Left renal cortex interstitium (tissue), 4 donors: ENCODE results near the gene PRKCI. TPM values are rescaled to one million over a fixed set of nuclear protein-coding genes. Genes with fewer than 3 reads are reported as not detected.
"Not testable (repeated sequence)": the region's sequence is repeated elsewhere in the genome, so short reads cannot be mapped to it uniquely, and the experiment has no call there.

Experiments
- DNase-seq, 4 donors: peaks; one replicate each; pipeline ENCODE4 v3.0.0-alpha.2; 2013; ENCODE audit warnings: low read depth in 4 of 4, low spot score in 2 of 4, missing footprints in 1 of 4
- polyA plus RNA-seq, 4 donors: library from polyadenylated mRNA; unstranded; fragments of 120-200 nt; gene quantifications; one replicate each; pipeline ENCODE4 v1.2.1, GENCODE V29; 2013; ENCODE audit not compliant: insufficient read length in 4 of 4

The PRKCI gene
- 100 to 1,000 TPM in 1 of 4 donors, 10 to 100 TPM in 3; 58.4 to 101 (median 65.0) TPM for polyA plus RNA-seq

DNA sequence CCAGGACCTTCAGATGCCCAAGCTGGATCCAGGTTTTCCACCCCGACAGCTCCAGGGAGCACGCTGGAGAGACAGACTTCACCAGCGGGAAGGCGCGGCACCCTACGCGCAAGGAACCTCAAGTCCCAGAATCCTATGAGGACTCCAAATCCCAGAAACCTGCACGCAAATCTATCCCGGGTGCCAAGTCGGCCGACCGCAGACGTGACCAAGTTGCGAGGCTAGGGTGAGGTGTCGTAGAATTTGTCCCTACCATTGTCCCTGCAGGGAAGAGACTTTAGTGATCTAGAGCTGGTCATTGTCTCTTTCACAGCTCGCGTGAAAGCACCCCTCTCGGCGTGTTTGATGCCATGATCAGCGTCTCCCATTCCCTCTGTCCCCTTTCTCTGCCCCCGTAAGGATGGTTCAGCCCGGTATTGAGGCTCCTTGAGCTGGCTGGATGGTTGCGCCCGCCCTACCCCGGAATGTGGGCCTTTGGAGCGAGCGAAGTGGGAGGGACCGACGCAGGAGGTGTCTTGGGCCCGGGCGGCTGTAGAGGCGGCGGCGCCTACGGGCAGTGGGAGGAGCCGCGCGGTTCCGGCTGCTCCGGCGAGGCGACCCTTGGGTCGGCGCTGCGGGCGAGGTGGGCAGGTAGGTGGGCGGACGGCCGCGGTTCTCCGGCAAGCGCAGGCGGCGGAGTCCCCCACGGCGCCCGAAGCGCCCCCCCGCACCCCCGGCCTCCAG is at the start of gene PRKCI:
Gene PRKCI (plus strand): TSS at position 501 of the 723 bp plus-strand sequence. CDS start 246 bp downstream, outside the sequence.
- DNase-seq = peak; percentile 93 to 99 (median 97)

DNA sequence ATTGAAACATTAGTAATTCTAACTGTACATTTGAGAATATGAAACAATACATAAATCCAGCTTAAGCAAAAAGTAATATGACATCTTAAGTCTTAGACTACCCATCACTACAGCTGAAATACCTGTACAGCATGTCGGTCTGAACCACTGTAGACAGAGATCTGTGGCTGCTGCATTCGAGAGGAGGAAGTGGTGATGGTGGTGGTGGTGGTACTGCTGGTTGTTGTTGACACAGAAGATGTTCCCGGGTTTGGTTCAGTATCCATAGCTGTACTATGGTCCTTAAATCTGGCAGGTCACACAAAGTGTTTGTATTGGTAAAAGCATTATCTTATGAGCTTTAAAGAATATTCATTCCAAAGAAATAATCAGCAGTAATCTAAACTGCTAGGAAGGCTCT is 43.6 kb upstream of the PRKCI start:
- DNase-seq = no peak

DNA sequence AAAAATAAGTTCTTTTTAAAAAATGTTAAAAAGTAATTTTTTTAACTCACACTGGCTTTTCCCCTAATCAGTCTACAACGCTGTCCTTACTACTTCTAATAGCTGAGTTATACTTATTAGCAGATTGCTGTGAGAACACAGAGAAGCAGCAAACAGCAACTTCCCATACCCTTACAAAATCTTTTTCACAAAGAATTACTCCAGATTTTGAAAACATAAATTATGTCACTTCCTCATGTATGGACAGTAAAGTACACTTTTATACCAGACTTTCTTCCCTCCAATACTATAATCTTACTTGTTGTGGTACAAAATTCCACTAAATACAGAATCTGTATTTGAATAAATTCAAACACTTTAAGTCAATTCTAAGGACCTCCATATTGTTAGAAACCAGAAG is 42.8 kb upstream of the PRKCI start:
- DNase-seq = no peak

DNA sequence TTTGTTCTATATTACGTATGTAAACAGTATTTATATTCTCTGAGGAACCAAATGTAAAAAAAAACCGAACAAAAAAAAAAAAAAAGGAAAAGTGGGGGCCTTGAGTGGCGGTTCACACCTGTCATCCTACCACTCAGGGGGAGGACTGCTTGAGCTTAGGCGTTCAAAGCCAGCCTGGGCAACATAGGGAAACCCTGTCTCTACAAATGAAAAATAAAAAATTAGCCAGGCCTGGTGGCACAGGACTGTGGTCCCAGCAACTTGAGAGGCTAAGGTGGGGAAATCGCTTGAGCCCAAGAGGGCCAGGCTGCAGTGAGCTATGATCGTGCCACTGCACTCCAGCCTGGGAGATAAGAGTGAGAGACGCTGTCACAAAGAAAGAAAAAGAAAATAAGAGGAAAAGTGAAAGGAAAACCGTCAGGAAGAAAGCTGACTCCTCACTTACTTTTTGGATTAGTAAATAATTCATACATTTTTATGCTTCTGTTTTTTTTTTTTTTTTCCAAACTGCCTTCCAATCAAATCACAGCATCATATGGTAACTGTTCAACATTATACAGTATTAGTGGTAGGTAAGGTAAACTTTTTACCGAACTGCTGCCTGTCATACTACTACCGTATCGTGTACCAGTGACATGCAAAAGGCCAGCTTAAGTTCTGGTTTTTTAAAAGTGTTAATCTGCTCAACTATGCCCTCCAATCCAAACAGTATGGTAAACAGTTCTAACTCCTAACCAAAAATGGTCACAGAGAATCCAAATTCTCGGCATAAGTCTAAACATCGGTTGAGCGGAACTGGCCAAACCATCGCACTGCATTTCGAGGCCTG is 41.9 kb upstream of the PRKCI start:
- DNase-seq = peak in 2 of 4 donors; percentile 34 to 75

DNA sequence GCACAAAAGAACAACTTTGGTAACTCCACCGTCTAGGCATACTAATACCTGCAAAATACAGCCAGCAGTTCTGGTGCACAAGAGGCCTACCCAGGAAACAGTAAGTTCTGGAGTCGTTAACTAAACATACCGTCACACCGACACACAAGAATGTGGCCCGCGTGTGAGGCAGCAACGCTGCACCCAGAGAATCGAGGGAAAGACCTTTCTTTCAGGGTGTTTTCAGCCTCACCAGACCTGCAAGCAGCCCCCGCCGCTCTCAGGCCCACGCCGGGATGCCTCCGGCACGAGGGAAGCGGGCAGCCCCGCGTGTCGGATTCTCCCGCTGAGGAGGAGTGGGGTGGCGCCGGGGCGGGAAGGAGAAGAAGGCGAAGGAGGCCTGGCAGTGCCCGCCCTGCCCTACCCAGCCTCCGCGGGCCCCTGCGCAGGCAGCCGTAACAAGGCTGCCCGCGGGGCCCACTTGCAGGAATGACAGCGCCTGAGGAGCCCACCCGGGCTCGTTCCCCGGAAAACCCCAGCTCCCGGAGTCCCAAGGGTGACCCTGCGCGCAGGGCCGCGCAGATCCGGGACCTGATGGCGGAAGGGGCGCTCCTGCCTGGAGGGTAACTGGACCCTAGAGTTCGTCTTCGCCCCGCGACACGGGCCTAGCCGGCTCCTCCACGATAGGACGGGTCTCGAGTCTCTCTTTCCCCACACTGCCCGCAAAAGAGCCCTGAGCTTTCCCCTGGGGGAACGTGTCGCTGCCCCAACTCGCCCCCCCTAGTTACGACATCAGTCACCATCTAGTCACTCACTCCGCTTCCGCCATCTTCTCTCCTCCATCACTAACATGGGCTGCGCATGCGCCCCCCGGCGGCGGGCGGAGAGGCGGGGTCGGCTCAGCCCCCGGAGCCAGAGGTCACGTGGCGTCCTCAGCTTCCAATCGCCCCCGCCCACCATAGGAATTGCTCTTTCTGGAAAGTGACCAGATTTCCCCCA is 41.0 kb upstream of the PRKCI start, which contains the start of gene PHC3:
Gene PHC3 (minus strand): TSS at position 826 of the 978 bp plus-strand sequence. CDS start 18 bp downstream, at position 808.
- peak; percentile 77 to 87 (median 85) for DNase-seq

DNA sequence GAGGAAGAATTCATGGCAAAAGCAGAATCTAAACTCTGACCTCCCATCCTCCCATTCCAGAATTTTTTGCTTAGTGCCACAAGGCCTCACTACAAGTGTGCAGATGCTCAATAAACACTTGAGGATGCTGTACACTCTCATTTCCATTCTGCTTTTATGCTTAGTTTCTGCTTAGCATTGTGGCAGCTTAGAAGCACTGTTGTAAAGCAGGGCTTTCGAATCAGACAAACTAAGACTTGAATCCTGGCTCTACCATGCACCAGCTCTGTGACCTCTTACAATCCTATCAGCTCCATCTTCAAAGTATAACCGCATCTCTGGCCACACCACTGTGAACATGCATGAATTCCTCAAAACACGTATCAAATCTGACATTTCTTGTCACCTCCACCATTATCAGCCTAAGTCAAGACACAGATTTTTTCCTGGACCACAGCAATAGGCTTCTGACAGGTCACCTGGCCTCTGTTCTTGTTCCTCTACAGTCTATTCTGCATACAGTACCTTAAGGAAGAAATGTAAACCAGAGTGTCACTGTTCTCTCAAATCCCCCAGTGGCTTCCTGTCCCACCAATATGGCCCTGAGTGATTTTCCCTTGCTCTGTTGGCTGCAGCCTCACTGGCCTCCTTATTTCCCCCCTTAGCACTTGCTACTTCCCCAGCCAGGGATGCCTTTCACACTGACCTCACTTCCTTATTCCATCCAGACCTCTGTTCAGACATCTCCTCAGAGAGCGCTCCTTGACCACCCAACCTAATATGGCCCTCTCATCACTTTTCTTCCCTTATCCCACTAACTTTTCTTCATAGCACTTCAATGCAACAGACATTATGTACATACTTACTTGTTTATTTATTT is 32.6 kb upstream of the PRKCI start:
- no peak for DNase-seq

DNA sequence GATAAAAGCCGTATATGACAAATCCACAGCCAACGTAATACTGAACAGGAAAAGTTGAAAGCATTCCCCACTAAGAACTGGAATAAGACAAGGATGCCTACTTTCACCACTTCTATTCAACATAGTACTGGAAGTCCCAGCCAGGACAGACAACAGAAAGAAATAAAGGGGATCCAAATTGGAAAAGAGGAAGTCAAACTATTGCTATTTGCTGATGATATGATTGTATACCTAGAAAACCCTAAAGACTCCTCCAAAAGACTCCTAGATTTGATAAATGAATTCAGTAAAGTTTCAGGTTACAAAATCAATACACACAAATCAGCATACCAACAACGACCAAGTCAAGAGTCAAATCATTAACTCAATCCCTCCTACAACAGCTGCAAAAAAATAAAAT is 26.5 kb upstream of the PRKCI start:
- DNase-seq = not testable (repeated sequence)

DNA sequence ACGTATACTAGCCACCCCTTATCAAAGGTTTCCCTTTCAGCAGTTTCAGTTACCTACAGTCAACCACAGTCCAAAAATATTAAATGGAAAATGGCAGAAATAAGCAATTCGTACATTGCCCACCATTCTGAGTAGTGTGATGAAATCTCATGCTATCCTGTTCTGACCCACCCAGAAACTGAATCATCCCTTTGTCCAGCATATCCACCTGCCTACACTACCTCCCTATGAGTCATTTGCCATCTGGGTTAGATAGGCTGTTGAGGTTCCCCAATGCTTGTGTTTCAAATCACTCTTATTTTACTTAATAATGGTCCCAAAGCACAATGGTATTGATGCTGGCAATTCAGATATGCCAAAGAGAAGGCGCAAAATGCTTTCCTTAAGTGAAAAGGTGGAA is 25.4 kb upstream of the PRKCI start:
- no peak for DNase-seq

DNA sequence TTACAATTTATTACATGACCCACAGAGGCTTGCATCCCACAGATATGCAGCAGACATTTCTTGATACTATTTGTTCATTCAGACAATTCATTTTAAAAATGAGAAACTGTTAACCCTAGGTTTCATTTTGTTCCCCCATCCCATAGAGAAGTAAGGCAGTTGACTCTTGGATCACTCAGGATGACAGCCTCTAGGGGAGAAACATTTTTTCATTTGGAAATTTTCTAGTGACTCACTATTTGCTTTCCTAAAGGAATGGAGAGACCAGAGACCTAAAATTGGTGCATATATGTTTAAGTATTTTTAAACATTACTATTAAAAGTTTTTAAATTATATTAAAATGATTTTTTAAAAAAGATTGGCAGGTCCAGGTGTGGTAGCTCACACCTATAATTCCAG is 21.2 kb upstream of the PRKCI start:
- DNase-seq = no peak

DNA sequence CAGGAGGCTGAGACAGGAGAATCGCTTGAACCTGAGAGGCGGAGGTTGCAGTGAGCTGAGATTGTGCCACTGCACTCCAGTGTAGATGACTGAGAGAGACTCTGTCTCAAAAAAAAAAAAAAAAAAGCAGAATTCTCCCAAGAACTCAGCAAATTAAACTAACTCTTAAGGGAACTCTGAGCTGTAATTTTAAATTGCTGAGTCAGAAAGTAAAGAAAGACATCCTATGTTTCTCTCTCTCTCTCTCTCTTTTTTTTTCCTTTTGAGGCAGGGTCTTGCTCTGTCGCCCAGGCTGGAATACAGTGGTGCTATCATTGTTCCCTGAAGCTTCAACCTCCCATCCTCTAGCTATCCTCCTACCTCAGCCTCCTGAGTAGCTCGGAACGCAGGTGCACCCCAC is 20.7 kb upstream of the PRKCI start:
- DNase-seq = no peak

DNA sequence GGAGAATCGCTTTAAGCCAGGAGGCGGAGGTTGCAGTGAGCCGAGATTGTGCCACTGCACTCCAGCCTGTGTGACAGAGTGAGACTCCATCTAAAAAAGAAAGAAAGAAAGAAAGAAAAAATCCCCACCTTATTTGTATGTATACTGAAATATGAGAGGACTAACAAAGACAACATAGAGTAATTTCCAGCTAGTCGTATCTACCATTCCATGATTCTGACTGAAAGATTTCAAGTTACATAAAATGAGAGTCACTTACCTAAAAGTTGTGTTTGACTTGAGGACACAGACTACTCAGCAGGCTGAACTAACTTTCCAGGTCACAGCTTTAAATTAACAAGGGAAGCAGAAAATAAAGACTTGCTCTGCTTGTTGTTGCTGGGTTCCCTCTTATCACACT is 18.8 kb upstream of the PRKCI start:
- DNase-seq = no peak

DNA sequence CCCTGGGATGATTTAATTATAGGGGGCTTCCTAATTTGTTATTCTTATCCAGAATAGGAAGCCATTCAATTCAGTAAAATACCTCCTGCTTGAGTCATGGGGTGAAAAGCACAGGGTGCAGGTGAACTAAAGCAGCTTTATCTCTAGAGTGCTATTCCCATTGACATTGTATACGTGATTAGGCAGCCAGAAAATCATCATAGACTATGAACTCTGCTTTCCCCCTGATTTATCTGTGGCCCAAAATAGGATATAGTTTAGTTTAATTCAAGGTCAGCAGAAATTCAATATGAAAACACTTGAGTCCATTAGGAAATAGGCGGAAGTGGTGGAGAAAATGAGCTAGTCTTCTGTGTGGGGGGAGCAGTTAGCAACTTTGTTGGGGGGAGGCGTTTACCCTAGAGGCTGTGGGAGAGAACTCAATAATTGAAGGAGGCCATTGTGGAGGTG is 18.2 kb upstream of the PRKCI start:
- DNase-seq = no peak

DNA sequence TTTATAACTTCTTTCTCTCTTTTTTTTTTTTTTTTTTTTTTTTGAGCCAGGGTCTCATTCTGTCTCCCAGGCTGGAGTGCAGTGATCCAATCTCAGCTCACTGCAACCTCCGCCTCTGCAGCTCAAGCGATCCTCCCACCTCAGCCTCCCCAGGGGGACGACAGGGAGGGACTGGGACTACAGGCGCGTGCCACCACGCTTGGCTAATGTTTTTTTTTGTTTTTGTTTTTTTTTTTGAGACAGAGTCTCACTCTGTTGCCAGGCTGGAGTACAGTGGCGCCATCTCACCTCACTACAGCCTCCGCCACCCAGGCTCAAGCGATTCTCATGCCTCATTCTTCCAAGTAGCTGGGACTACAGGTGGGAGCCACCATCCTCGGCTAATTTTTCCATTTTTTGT is 17.7 kb upstream of the PRKCI start:
- DNase-seq = no peak

DNA sequence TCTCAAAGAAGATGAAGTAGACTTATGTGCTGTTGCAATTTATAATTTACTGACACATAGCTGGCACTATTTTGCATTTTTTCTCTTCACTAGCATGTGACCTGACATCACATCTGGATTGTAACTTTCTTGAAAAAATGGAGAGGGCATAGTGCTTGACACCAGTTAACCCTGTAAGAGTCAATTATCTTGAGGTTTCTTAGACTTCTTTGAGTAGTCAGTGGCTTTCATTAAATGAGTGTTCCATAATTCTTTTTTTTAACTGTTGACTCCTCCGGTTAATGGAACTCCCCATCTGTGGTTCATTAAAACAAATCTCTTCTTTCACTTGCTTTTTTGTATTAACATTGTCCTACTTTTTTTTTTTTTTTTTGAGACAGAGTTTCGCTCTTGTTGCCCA is 16.9 kb upstream of the PRKCI start:
- DNase-seq = no peak

DNA sequence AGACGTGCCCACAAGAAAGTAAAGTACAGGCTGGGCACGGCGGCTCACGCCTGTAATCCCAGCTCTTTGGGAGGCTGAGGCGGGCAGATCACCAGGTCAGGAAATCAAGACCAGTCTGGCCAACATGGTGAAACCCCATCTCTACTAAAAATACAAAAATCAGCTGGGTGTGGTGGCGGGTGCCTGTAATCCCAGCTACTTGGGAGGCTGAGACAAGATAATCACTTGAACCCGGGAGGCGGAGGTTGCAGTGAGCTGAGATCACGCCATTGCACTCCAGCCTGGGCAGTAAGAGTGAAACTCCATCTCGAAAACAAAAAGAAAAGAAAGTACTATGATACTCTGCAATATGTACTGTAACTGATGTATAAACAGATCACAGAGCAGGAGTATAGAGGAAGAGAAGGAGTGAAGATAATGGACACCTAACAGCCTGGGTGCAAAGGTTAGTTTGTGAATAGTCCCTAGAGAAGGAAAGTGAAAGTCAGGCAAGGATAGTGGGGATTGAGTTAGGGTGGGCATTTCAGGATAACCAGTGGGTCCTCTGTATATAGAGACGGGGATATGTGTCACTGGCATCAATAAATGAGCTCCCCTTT is 16.0 kb upstream of the PRKCI start:
- not testable (repeated sequence) for DNase-seq

DNA sequence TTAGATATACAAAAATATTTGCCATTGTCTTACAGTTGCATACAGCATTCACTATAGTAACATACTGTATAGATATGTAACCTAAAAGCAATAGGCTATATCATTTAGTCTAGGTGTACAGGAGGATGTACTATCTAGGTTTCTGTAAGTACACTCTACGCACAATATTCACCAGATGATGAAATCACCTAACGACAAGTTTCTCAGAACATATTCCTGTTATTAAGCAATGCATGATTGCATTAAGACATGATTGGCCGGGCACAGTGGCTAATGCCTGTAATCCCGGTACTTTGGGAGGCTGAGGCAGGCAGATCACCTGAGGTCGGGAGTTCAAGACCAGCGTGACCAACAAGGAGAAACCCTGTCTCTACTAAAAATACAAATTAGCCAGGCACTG is 14.5 kb upstream of the PRKCI start:
- DNase-seq = no peak

DNA sequence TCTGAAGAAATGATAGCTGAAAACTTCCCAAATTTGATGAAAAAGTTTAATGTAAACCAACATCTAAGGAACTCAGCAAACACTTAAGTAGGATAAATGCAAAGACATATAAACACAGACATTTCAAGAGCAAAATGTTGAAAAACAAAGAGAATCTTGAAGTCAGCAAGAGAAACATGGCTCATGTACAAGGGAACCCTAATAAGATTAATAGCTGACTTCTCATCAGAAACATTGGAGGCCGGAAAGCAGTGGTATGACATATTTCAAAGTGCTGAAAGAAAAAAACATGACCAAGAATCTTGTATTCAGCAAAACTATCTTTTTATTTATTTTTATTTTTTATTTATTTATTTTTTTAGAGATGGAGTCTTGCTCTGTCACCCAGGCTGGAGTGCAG is 10.6 kb upstream of the PRKCI start:
- no peak for DNase-seq

DNA sequence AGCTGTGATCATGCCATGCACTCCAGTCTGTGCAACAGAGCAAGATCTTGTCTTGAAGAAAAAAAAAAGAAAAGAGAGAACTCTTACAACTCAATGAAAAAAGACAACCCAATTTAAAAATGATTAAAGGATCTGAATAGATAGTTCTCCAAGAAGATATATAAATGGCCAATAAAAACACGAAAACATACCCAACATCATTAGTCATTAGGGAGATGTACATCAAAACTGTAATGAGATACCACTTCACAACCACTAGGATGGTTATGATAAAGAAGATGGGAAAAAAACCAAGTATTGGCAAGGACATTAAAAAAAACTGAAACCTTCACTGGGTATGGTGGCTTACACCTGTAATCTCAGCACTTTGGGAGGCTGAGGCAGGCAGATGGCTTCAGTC is 2.4 kb upstream of the PRKCI start:
- no peak for DNase-seq

DNA sequence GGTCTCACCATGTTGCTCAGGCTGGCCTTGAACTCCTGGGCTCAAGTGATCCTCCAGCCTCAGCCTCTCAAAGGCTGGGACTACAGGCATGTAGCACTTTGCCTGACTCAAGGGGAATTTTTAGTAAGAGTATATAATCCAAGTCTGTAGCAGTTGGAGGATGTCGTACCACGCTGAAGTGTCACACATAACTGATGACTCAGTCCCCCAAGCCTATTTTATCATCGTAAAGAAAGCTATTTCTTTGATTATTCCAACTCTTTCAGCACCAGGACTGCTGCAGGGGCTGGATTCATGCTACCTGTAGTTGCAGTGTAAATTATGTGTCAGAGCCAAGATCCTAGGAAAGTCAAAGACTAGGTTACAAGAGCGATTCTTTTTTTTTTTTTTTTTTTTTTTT is 1.4 kb upstream of the PRKCI start:
- no peak for DNase-seq
